ENCODE measurements around the gene NAALADL2.

GRCh38 chr3:175335229-175335628 lies 476.1 kb downstream of the NAALADL2 start:
- no peak for TF ChIP-seq ZNF445 (CRISPR knock-in tag; IDR thresholded peaks at IDR 0.05; ENCODE audit: low read depth)
- TF ChIP-seq CTCF (IDR thresholded peaks at IDR 0.05 in 2 of 3, conservative IDR thresholded peaks at IDR 0.05 in 1 of 3; ENCODE audit: insufficient read depth in 2 of 3, low read depth in 1 of 3, low read length in 3 of 3): no peak
- TF ChIP-seq POLR2A (conservative IDR thresholded peaks at IDR 0.05): no peak
- TF ChIP-seq SMARCB1 (IDR thresholded peaks at IDR 0.05; ENCODE audit: insufficient read length, low read depth): no peak
- TF ChIP-seq GABPB1 (CRISPR knock-in tag; IDR thresholded peaks at IDR 0.05): no peak
- no peak for TF ChIP-seq CTBP1 (IDR thresholded peaks at IDR 0.05; ENCODE audit: borderline replicate concordance)
